Skeletal muscle cell (primary cell): ENCODE measurements around the gene HOXD10.

Source experiments
- DNase-seq: peaks from one replicate; pipeline ENCODE4 v3.0.0-alpha.2; 2010; ENCODE audit warnings: low read depth
- H3K4me3 ChIP-seq: 2 replicates; pipeline ENCODE4 v1.5.1; 2011; ENCODE audit warnings: low read depth, mild to moderate bottlenecking, control low read depth, low read length, moderate library complexity

HOXD10 gene

DNA sequence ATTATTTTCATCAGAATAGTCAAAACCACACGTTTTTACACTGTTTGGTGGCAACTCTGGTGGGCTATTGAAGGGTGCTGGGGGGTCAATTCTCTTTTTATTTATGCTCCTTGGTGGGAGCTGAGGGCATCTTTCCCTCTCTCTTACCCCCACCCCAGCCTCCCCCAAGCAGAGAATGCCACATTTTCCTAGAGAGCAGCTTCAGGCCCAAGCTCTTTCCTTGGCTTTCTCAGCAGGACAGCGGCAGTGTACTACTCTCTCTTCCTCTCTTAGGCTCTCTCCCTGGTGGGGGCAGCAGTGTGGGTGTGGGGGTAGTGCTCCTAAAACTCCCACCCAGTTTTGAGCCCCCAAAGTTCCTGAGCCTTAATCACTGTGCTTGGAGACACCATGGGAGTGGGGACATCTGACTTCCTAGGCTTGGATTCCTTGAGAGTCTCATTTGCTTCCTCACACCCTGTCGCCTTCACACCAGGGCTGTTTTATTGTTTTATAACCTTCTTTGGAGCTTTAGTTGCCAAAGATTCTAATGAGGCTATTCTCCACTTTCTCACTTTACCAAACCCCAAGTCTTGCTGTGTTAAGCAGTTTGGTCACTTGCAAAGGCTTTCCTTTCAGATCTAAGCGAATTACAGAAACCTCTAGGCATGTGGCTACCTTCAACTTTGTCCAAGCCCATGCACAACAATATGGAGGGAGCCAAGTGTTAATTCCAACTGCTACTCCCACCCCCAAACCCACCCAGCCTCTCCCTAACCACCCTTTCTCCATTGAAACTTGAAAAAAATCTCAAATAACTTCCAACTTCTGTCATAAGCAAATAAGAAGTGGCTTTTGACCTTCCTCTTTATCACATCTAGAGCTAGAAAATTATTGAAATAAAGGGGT, 28.7 kb downstream of the HOXD10 start:
- DNase-seq, result no peak
- no peak overlapping the region for H3K4me3 ChIP-seq

DNA sequence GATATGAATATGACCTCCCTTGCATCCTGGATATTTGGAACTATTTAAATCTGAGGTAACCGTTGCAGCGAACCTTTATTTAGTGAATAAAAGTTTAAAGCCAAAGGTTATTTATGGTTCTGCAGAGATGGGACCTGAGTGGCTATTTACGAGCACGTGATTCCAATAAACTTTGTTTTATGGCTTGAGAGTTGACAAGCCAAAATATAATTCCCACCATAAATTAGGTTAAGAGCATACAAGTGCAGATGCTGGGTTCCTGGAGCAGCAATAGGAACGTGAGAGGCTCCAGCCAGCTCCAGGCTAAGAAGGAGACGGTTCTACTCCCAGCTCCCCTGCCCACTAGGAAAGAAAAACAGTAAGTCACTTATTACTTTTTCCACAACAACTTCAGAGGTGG, 29.5 kb downstream of the HOXD10 start:
- H3K4me3 ChIP-seq, result no peak overlapping the region
- DNase-seq, result no peak

DNA sequence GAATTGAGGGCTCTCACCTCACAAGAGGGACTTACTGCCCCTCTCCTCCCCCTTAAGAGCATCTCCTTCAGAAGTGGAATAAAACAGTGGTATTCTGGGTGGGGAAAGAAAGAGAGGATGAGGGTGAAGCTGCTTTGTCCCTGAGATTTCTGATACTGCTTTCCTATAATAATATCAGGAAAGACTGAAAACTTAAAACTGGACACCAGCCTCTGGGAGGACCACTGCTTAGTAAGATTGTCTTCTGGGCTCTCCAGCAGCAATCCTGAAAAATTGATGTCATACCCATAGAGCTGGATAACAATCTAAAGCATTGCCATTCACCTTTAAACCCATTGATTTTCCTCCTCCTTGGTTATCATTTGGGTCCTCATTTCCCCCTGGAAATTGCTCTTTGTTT, 30.1 kb downstream of the HOXD10 start:
- no peak for DNase-seq
- H3K4me3 ChIP-seq, result no peak overlapping the region

DNA sequence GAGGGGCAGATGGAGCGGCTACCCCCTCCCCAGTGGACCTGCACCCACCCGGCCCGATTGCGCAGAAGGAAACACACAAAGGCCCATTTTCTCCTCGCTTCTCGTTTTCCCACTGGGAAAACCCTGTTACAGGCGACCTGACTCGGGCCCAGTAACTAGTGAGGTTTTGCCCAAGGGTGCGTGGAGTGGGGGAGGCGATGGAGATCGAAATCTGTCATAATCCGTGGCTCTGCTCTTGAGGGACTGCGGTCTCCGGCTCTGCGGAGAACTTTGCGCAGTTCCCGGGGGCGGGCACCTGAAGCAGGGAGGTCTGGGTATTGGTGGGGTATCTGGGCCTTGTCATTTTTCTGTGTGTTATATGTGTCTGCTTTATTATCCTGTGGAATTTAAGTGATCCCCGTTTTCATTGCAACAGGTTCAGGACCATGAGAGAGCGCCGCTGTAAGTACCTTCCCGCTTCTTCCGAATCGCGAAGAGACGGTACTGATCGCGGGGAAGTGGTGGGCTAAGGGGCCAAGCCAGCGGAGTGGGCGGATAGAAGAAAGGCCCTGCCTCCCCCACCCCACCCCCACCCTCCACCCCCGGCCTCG, 30.7 kb downstream of the HOXD10 start:
- no peak overlapping the region for H3K4me3 ChIP-seq

DNA sequence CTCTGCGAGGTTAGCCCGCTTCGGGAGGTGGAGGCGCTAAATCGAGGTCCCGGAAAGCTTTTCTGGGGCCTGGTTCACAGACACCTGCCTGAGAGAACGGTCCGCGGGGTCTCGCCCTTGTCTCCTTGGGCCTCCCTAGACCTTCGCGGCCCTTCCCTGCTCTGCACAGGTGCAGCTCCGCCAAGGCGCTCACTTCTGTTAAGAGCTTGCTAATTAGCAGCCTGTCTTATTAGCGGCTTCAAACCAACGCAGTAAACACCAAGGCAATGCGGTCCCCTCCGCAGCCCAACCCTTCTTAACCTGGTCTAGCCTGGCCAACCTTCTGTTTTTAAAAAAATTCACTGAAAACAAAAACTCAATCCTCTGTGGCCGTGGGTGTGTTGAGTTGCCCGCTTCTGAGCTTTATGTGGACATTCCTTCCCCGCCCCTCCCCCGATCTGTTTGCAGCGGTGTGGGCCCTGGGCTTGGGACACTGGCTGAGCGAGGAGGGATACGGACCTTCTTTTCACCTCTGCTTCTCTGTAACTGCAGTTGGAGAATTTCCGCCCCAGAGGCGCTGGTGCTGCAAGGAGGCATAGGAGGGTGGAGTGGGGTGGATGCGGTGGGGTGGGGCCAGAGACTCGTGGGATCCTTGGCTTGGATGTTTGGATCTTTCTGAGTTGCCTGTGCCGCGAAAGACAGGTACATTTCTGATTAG, 31.4 kb downstream of the HOXD10 start:
- no peak overlapping the region for H3K4me3 ChIP-seq
- DNase-seq, result no peak

More for the DNA sequence above, 30.7 kb downstream of the HOXD10 start:
- no peak for DNase-seq

DNA sequence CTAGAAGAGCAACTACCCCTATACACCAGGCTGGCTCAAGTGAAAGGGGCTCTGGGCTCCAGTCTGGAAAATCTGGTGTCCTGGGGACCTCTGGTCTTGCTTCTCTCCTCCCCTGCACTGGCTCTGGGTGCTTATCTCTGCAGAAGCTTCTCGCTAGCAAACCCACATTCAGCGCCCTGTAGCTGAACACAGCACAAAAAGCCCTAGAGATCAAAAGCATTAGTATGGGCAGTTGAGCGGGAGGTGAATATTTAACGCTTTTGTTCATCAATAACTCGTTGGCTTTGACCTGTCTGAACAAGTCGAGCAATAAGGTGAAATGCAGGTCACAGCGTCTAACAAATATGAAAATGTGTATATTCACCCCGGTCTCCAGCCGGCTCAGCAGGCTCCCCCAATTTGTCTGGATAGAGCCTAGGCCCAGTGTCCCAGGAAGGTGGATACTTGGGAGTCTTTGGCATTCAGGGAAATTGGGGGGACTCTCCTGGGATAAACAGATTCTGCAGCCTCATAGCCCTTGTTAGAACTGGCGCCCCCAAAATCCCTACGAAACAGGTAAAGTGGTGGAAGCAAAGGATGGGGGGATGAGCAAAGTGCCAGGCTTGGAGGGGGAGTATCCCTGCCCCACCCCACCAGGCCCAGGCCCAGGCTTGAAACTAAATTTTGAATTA, 32.3 kb downstream of the HOXD10 start:
- no peak for DNase-seq
- no peak overlapping the region for H3K4me3 ChIP-seq

DNA sequence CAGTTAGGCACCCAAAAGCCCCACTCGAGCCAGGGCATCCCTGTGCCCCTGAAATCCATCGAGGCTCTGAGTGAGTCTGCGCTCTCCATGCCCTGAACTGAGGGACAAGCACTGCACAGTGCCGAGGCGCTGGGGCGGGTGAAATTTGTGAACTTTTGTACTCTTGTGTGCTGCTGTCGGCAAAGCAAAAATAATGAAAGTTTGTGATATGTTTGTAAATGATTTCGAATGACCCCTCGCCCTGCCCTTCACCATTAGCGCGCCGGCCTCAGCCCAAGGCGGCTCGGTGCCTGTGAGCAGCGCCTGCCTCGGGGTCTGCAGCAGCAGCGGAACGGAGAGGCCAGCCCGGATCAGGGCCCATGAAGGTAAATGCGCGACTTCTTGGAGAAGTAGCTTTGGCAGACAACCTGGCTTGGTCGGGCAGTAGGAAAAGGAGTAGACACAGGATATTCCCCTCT, 32.9 kb downstream of the HOXD10 start:
- no peak overlapping the region for H3K4me3 ChIP-seq
- DNase-seq, result no peak

DNA sequence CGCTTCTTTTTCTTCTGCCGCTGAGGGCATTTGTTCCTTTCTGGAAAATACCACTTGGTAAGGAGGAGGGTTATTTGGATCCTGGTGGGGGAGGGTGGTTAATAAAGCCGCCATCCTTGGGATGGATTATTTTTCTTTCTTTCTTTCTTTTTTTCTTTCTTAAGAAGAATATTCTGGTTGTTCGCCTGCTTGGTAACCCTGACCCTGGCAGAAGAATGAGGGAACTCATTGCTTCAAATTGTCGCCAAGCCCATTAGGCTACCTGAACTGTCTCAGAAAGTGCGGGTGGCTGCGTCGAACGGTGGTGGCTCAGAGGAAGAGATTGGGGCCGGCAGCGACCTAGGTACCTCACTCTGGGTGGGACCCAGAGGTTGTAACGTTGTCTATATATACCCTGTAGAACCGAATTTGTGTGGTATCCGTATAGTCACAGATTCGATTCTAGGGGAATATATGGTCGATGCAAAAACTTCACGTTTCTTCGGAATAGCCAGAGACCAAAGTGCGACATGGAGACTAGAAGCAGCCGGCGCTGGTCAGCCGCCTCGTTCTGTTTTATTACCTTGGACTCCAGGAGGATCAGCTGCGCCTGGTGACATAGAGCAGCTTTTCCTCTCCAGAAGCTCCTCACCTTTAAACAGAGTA, 33.5 kb downstream of the HOXD10 start:
- no peak overlapping the region for H3K4me3 ChIP-seq
- DNase-seq, result no peak

DNA sequence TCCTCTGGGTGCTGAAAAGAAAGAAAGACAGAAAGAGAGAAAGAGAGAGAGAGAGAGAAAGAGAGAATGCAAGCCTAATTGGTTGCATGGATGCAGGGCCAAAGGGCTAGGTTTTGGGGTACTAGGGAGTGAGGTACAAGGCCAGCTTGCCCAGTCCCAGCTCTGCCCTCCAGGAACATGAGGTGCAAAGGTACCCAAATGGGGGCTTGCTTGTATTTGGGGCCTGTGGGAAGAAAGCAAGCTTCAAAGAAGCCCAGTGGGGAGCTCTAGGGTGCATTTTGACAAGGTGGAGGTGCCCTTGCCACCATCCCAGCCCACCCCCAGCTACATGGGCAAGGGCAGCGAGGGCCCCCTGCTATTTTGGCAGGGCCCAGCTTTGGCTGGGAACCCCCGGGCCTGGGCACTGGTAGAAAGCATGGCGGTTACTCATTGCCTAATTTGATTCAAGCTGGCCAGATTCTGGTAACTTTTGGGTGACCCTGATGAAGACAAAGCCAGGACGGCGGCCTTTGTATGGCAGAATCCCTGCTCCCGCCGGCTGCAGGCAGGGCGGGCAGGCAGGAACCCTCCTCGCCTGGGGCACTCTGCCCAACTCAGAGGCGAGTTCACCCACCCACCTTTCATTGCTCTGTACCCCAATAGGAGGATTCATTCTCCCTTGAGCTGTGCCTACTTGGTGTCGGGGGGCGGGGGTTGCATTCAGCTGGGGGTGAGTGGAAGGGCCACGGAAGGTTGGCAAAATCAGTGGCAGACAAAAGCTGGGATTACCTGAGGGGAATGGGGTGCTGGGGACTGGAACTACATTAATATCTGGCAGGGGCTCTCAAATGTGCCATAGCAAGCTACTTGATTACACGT, 34.2 kb downstream of the HOXD10 start:
- H3K4me3 ChIP-seq, result no peak overlapping the region
- no peak for DNase-seq

DNA sequence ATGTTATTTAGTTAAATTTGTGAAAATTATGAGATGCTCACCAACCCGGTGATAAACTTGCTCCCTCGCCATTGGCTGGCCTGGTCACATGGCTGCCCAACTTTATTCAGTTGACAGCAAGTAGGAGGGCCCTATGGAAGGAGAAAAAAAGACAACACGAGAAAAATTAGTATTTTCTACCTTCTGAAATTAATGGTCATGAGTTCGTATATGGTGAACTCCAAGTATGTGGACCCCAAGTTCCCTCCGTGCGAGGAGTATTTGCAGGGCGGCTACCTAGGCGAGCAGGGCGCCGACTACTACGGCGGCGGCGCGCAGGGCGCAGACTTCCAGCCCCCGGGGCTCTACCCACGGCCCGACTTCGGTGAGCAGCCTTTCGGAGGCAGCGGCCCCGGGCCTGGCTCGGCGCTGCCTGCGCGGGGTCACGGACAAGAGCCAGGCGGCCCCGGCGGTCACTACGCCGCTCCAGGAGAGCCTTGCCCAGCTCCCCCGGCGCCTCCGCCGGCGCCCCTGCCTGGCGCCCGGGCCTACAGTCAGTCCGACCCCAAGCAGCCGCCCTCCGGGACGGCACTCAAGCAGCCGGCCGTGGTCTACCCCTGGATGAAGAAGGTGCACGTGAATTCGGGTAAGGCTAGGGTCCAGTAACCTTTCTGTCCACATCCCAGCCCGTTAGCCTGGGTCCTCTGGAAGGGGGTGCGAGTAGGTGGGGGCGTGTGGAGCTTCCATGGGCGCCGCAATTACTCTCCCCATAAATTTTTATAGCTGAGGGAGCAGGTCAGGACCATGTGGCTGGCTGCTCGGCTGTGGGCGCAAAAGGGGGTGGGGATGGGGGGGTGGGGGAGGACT, 35.1 kb downstream of the HOXD10 start, which contains the start of gene HOXD4:
TSS of gene HOXD4 (plus strand) at position 109 of the 846 bp plus-strand sequence. CDS start at position 193, 84 bp downstream.
- H3K4me3 ChIP-seq, result peak within 1 kb of the TSS; percentile 27
- DNase-seq, result no peak

DNA sequence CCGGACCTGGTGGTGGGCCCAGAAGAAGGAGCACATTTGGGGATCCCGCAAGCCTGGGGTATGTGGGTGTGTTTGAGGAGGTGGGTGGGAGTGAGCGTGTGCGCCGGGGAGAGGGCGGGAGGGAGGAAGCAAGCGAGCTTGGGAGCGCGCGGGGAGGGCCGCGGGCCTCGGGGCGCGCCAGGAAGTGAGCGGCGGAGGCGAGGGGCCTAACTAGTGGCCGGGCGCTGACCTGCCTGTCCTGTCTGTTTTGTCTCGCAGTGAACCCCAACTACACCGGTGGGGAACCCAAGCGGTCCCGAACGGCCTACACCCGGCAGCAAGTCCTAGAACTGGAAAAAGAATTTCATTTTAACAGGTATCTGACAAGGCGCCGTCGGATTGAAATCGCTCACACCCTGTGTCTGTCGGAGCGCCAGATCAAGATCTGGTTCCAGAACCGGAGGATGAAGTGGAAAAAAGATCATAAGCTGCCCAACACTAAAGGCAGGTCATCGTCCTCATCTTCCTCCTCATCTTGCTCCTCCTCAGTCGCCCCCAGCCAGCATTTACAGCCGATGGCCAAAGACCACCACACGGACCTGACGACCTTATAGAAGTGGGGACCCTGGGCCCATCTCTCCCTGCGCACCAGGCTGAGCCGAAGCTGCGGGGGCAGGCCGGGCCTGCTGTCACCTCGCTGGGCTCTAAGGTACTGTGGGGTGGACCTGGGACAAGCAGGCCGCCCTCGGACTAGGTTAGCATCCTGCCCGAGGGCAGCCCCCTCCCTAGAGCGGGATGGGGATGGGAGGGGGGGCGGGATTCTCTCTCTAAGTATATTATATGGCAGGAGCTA, 36.0 kb downstream of the HOXD10 start:
- no peak overlapping the region for H3K4me3 ChIP-seq
- no peak for DNase-seq

DNA sequence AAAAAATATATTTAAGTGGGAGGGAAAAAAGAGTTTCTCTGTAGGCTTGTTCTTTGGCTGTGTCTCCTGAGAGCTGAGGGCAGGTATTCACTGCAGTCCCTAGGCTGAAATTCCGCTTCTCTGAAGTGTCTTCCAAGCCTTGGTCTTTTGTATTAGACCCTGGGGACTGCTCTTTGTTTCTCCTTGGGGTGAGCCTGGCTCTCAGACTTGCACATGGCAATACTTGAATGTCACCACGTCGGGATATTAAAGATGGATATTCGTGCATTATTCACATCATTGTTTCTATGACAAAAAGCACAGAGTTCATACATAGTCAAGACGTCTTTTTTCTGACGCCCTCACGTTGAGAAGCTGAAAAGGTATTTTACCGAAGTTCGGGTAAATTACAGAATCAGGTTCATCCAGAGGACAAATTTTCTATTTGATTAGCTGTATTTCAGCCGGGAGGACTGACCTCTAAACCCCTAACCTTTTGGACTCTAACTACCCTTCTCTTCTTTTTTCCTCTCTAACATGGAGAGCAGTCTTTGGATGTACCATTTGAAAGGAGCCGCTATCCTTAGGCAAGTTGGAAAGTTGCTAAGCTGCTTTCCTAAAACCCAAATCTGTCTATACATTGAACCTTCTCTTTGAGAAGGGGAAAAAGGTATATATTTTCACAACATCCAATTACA, 38.1 kb downstream of the HOXD10 start:
- no peak overlapping the region for H3K4me3 ChIP-seq
- DNase-seq, result no peak

DNA sequence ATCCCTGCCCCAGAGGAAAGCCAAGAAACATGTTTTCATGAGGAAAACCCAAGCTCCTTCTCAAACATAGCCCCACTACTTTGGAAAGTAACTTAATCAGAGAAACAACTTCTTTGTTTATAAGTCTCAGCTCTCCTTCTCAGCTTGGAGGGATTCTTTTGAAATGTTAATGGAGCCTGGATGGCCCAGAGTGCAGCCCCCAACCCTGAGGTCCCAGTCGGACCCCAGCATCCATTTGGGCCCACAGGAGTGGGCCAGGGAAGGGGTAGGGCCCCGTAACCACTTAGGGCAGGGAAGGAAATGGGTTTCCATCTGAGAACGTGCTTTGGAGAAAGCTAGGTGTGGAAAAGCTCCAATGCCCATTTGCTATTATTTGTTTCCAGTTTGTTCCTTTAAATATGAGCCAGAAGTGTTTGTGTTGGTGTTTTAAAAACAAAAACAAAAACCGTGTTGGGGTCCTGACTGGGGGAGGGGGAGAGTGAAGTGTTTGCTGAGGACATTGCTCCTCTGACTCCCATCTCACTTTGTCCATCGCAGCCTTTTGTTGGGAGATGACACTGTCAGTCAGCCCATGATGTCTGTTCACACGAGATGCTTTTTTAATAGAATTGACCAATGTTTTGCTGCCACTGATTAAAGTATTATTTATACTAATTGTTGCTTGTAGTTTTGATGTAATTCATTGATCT, 38.9 kb downstream of the HOXD10 start:
- no peak for DNase-seq
- no peak overlapping the region for H3K4me3 ChIP-seq

DNA sequence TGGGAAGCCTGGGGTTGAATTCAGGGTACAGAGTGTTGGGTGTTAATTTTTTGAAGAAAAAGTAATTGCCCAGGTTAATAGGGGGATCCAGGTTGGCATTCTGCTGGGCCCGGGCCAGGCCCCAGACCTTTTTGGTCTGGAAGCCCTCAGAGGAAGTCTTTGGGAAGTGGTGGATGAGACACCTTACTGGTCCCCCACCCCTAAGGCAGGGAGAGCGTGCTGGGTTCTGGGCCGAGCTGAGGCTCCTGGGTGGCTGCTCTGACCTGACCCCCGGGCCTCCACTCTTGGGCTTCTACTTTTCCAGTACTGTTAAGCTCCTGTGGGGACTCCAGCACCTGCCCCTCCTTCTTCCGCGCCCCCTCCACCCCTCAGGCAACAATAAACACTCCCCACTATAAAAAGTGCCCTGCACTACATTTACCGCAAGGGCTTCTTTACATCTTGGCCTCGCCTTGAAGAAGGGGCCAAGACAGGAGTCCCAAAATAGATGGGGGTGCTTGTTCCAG, 39.8 kb downstream of the HOXD10 start:
- no peak overlapping the region for H3K4me3 ChIP-seq
- no peak for DNase-seq

DNA sequence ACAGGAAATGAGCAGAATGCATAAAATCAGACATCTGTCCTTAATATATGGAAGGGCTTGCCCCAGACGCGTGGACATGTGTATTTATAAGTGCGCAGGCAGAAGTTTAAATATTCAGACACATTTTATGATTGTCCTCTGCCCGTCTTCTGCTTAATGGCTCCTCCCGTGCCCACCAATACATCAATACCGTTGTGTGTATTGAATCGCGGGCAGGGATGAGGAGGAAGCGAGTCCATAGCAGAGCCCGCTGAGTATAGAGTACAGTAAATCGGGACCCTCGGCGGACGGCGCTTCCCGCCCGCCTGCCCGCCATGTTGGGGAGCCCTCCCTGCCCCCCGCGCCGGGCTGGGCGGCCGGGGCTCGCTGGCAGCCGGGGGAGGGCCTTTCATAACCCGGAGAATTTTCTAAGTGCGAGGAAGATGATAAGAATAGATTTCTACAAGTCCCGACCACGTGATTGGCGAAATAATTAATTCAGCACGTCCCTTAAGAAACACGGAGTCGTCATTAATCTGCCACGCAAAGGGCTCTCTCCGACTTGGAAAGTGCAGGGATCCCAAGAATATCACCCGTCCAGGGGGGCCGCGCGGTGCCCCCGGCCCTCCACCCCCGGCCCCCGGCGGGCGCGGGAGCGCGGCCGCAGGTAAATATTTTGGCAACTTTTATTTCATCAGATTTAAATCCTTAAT, 40.4 kb downstream of the HOXD10 start, which contains the start of gene HOXD3:
TSS of gene HOXD3 (plus strand) at position 501 of the 692 bp plus-strand sequence. CDS start 11,808 bp downstream, outside the sequence.
- H3K4me3 ChIP-seq, result peak within 1 kb of the TSS; percentile 22
- no peak for DNase-seq
